Thyroid gland (tissue), 4 donors: ENCODE data around the gene LIFR. TPM values are rescaled to one million over a fixed set of nuclear protein-coding genes. Genes with fewer than 3 reads are reported as not detected.

Experiments used
- DNase-seq, 2 donors: peaks; one replicate each; pipeline ENCODE4 v3.0.0-alpha.2; 2019
- H3K27ac ChIP-seq, 3 donors: fragments of 200-600 bp; sonication (generic); 1 replicate in 2 of 3; 2 replicates in 1 of 3; pipeline ENCODE4 v1.5.1; 2016 to 2019; ENCODE audit warnings: mild to moderate bottlenecking in 1 of 3, moderate library complexity in 1 of 3
- H3K27me3 ChIP-seq: fragments of 200-600 bp; sonication (generic); one replicate; pipeline ENCODE4 v1.5.1; 2019
- H3K36me3 ChIP-seq, 2 donors: fragments of 200-600 bp; sonication (generic); one replicate each; pipeline ENCODE4 v1.5.1; 2016 to 2019
- H3K4me1 ChIP-seq, 2 donors: fragments of 200-600 bp; sonication (generic); one replicate each; pipeline ENCODE4 v1.5.1; 2017 to 2019
- H3K4me3 ChIP-seq, 3 donors: fragments of 200-600 bp; sonication (generic); replicated peaks in 1 of 3; 1 replicate in 2 of 3; 2 replicates in 1 of 3; pipeline ENCODE4 v1.5.1; 2016; ENCODE audit warnings: mild to moderate bottlenecking in 1 of 3
- H3K9me3 ChIP-seq: fragments of 200-600 bp; sonication (generic); one replicate; pipeline ENCODE4 v1.5.1; 2017
- CTCF ChIP-seq, 6 experiments: fragments of 200-600 bp in 3 of 6; fragments of 450-650 bp in 3 of 6; sonication (generic) in 3 of 6; IDR thresholded peaks; one replicate each; pipeline ENCODE4 v1.5.1; 2016 to 2019; ENCODE audit warnings: antibody characterized with exemption in 6 of 6, mild to moderate bottlenecking in 2 of 6, inconsistent platforms in 1 of 6, moderate library complexity in 1 of 6
- POLR2A ChIP-seq, 2 donors: fragments of 450-650 bp; IDR thresholded peaks; one replicate each; pipeline ENCODE4 v1.6.1; 2017; ENCODE audit warnings: antibody characterized with exemption in 2 of 2, mild to moderate bottlenecking in 2 of 2, moderate library complexity in 1 of 2
- WGBS, 2 donors: methylation state at CpG; one replicate each; pipeline ENCODE4 v1.1.5; 2017; 5-methylcytosine and 5-hydroxymethylcytosine counted together
- intact Hi-C: fragments of 100-400 bp; cut with DNase I; formaldehyde crosslinking; loops from one replicate; pipeline ENCODE4 v1.15.1; 2023
- total RNA-seq, 4 donors: library from RNA; depleted of rRNA; stranded (reverse); fragments of >200 nt; gene quantifications; one replicate each; pipeline ENCODE4 v1.2.3, GENCODE V29; 2016

LIFR gene
- total RNA-seq, 4 donors from 2014 or later: 172 to 446 (median 233) TPM

GRCh38 chr5:38462976-38463633, 93.3 kb downstream of the LIFR start:
- Histone ChIP-seq H3K9me3 (no peaks in the 10 kb centered on the region), H3K27ac (peak overlapping the region in 2 of 3 donors; percentile 20 to 35), H3K36me3 (no peaks in the 10 kb centered on the region), H3K4me1 (peaks cover 26 to 47% of the 10 kb centered on the region in 2 donors), H3K4me3 (no peak overlapping the region), H3K27me3 (no peaks in the 10 kb centered on the region)
- no peak for DNase-seq
- 64 to 70% methylated on average over 7 of the region's 7 CpGs for WGBS, 2 donors
- intact Hi-C loops: no loop called here
- TF ChIP-seq CTCF (IDR thresholded peaks at IDR 0.05) (no peak), POLR2A (IDR thresholded peaks at IDR 0.05) (no peak)

DNA sequence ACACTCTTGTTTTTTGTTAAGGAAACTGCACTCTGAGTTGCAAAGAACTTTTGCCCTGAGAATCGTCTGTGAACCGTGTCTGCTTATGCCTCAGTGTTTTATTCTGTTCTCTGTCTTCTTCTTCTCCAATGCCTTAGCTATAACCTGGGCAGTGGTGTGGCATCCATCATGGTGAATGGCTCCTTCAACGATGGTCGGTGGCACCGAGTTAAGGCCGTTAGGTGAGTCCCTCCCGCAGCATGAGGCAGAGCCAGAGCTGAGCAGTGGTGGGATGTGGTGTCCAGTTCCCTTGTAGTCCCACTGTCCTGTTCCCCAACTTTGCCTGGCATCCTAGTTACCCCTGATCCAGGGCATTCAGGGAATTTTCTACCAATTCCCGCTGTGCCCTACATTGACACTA, 98.3 kb downstream of the LIFR start:
- 93 to 96% methylated on average over 8 of the region's 8 CpGs for WGBS, 2 donors
- H3K9me3 ChIP-seq: no peaks in the 10 kb centered on the region
- intact Hi-C loops: no loop called here
- H3K27ac ChIP-seq: no peak overlapping the region
- H3K36me3 ChIP-seq: no peaks in the 10 kb centered on the region
- H3K4me3 ChIP-seq: no peak overlapping the region
- H3K27me3 ChIP-seq: no peaks in the 10 kb centered on the region
- no peak for DNase-seq
- peaks cover 3% of the 10 kb centered on the region in 2 donors for H3K4me1 ChIP-seq
- no peak for TF ChIP-seq CTCF (IDR thresholded peaks at IDR 0.05)
- no peak for TF ChIP-seq POLR2A (IDR thresholded peaks at IDR 0.05)

DNA sequence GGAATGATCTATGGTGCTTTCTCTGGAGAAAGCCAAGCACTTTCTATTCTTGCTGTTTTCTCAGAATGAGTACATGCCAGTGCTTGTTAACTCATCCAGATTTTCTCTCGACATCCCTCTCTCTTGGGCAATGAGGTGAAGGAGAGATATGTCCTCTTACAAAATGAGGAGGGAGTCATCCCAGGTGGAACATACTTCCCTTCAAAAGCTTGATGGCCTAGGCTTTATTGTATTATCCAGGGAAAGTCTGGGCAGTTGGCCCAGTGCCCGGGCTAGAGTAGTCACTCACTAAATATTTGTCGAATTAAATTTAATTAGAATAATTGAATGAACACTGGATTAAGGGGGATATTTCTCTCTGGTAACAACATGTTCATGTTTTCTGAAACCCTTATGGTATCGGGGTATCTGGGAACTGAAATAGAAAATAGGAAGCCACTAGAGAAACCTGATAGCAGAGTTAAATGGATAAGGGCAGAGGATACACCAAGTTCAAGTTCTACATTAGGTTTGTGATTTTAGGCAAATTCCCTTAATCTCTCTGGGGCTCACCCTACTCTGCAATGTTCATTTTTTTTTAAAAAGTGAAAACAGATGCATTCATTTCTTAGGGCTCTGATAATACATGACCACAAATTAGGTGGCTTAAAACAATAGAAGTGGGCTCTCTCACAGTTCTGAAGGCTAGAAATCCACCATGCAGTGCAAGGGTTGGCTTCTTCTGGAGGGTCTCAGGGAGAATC, 99.6 kb downstream of the LIFR start:
- TF ChIP-seq POLR2A (IDR thresholded peaks at IDR 0.05): no peak
- TF ChIP-seq CTCF (IDR thresholded peaks at IDR 0.05): no peak
- WGBS, 2 donors: 81 to 85% methylated on average over 4 of the region's 4 CpGs
- no peaks in the 10 kb centered on the region for H3K27me3 ChIP-seq
- DNase-seq: no peak
- H3K27ac ChIP-seq: no peak overlapping the region
- H3K9me3 ChIP-seq: no peaks in the 10 kb centered on the region
- intact Hi-C loops: no loop called here
- no peaks in the 10 kb centered on the region for H3K36me3 ChIP-seq
- H3K4me3 ChIP-seq: no peak overlapping the region
- no peaks in the 10 kb centered on the region for H3K4me1 ChIP-seq

- H3K27me3 ChIP-seq: no peaks in the 10 kb centered on the region
- H3K4me1 ChIP-seq: no peaks in the 10 kb centered on the region
- H3K27ac ChIP-seq: no peak overlapping the region
- intact Hi-C loops: no loop called here
- WGBS, 2 donors: 90 to 96% methylated on average over 8 of the region's 8 CpGs
- DNase-seq: no peak
- H3K9me3 ChIP-seq: no peaks in the 10 kb centered on the region
- TF ChIP-seq POLR2A (IDR thresholded peaks at IDR 0.05): no peak
- no peak for TF ChIP-seq CTCF (IDR thresholded peaks at IDR 0.05)
- no peaks in the 10 kb centered on the region for H3K36me3 ChIP-seq
- H3K4me3 ChIP-seq: no peak overlapping the region
Measured at GRCh38 chr5:38455796-38456330, 100.6 kb downstream of the LIFR start.

GRCh38 chr5:38453921-38454320, 102.5 kb downstream of the LIFR start:
- intact Hi-C loops: no loop called here
- H3K36me3 ChIP-seq: no peaks in the 10 kb centered on the region
- H3K9me3 ChIP-seq: no peaks in the 10 kb centered on the region
- H3K4me3 ChIP-seq: no peak overlapping the region
- TF ChIP-seq CTCF (IDR thresholded peaks at IDR 0.05) (no peak), POLR2A (IDR thresholded peaks at IDR 0.05) (no peak)
- 92 to 93% methylated on average over 11 of the region's 11 CpGs for WGBS, 2 donors
- DNase-seq: no peak
- H3K27me3 ChIP-seq: no peaks in the 10 kb centered on the region
- H3K4me1 ChIP-seq: no peaks in the 10 kb centered on the region
- no peak overlapping the region for H3K27ac ChIP-seq
